ENCODE measurements around the gene PPP1R12C.
"Not testable (repeated sequence)": the region's sequence is repeated elsewhere in the genome, so short reads cannot be mapped to it uniquely, and the experiment has no call there.

Gene PPP1R12C

GRCh38 chr19:55068950-55069864, 48.2 kb downstream of the PPP1R12C start:
- H3K14ac ChIP-seq (ENCODE audit: low read length) = no peak overlapping the region
- no peak overlapping the region for H4K8ac ChIP-seq (ENCODE audit: low read depth, low read length)
- peaks cover 0 to 63% (median 52%) of the 10 kb centered on the region in 3 experiments for H3K27me3 ChIP-seq (ENCODE audit: control insufficient read depth in 3 of 3, insufficient read depth in 3 of 3, low read depth in 1 of 3, low read length in 3 of 3)
- H3K4me3 ChIP-seq (ENCODE audit: low read length in 2 of 2) = peak overlapping the region in 1 of 2 donors; percentile 22
- H2BK12ac ChIP-seq (ENCODE audit: low read length) = no peak overlapping the region
- peak overlapping the region; percentile 52 for H3K18ac ChIP-seq (ENCODE audit: low read length)
- H3K4ac ChIP-seq (ENCODE audit: low read length) = no peak overlapping the region
- H2BK15ac ChIP-seq (ENCODE audit: low read length) = no peak overlapping the region
- peak overlapping the region; percentile 57 for H3K4me2 ChIP-seq (ENCODE audit: insufficient read depth, low read length, poor library complexity, severe bottlenecking)
- H2BK120ac ChIP-seq (ENCODE audit: low read depth, low read length) = no peak overlapping the region
- H2AFZ ChIP-seq (ENCODE audit: low read length) = peak overlapping the region; percentile 90
- H3K4me1 ChIP-seq (ENCODE audit: control insufficient read depth in 2 of 2, insufficient read depth in 1 of 2, low read depth in 1 of 2, low read length in 2 of 2) = peaks cover 0 to 10% of the 10 kb centered on the region in 2 donors
- H3K36me3 ChIP-seq (replicated peaks in 1 of 2; ENCODE audit: control insufficient read depth in 2 of 2, insufficient read depth in 2 of 2, low read length in 2 of 2) = no peaks in the 10 kb centered on the region
- no peak overlapping the region for H3K27ac ChIP-seq (replicated peaks; ENCODE audit: low read length)
- H3K9ac ChIP-seq (ENCODE audit: low read depth, low read length, poor library complexity) = no peak overlapping the region
- WGBS, 2 donors (ENCODE audit: extremely low coverage in 2 of 2, insufficient read length in 2 of 2, insufficient replicate concordance in 1 of 2) = no CpG with 5 or more reads among the region's 30 CpGs
- H4K91ac ChIP-seq (ENCODE audit: low read depth, low read length, poor library complexity) = no peak overlapping the region
- H3K23ac ChIP-seq (ENCODE audit: low read depth, low read length, poor library complexity) = no peak overlapping the region
- DNase-seq (ENCODE audit: low spot score) = no peak
- H3K79me1 ChIP-seq (ENCODE audit: low read depth, low read length) = no peaks in the 10 kb centered on the region
- no peak overlapping the region for H2AK5ac ChIP-seq (ENCODE audit: low read depth, low read length)
- peak overlapping the region; percentile 39 for H2BK5ac ChIP-seq (ENCODE audit: low read length)
- H3K9me3 ChIP-seq (replicated peaks in 1 of 2; ENCODE audit: control insufficient read depth in 2 of 2, insufficient read depth in 1 of 2, low read depth in 1 of 2, low read length in 2 of 2) = peaks cover 4% of the 10 kb centered on the region in 2 donors

- H3K4me3 ChIP-seq (ENCODE audit: low read length in 2 of 2) = no peak overlapping the region
- no peak overlapping the region for H3K9ac ChIP-seq (ENCODE audit: low read depth, low read length, poor library complexity)
- DNase-seq (ENCODE audit: low spot score) = no peak
- H2AK5ac ChIP-seq (ENCODE audit: low read depth, low read length) = no peak overlapping the region
- no peak overlapping the region for H3K27ac ChIP-seq (replicated peaks; ENCODE audit: low read length)
- H2AFZ ChIP-seq (ENCODE audit: low read length) = no peak overlapping the region
- WGBS, 2 donors (ENCODE audit: extremely low coverage in 2 of 2, insufficient read length in 2 of 2, insufficient replicate concordance in 1 of 2) = no CpG with 5 or more reads among the region's 3 CpGs
- no peaks in the 10 kb centered on the region for H3K36me3 ChIP-seq (replicated peaks in 1 of 2; ENCODE audit: control insufficient read depth in 2 of 2, insufficient read depth in 2 of 2, low read length in 2 of 2)
- H4K8ac ChIP-seq (ENCODE audit: low read depth, low read length) = no peak overlapping the region
- H3K4ac ChIP-seq (ENCODE audit: low read length) = no peak overlapping the region
- H4K91ac ChIP-seq (ENCODE audit: low read depth, low read length, poor library complexity) = no peak overlapping the region
- H2BK12ac ChIP-seq (ENCODE audit: low read length) = no peak overlapping the region
- H3K9me3 ChIP-seq (replicated peaks in 1 of 2; ENCODE audit: control insufficient read depth in 2 of 2, insufficient read depth in 1 of 2, low read depth in 1 of 2, low read length in 2 of 2) = peaks cover 2 to 4% of the 10 kb centered on the region in 2 donors
- H3K27me3 ChIP-seq (ENCODE audit: control insufficient read depth in 3 of 3, insufficient read depth in 3 of 3, low read depth in 1 of 3, low read length in 3 of 3) = peaks cover 0 to 63% (median 57%) of the 10 kb centered on the region in 3 experiments
- no peak overlapping the region for H3K14ac ChIP-seq (ENCODE audit: low read length)
- H3K23ac ChIP-seq (ENCODE audit: low read depth, low read length, poor library complexity) = no peak overlapping the region
- H2BK5ac ChIP-seq (ENCODE audit: low read length) = no peak overlapping the region
- peaks cover 4% of the 10 kb centered on the region for H3K79me1 ChIP-seq (ENCODE audit: low read depth, low read length)
- H3K4me1 ChIP-seq (ENCODE audit: control insufficient read depth in 2 of 2, insufficient read depth in 1 of 2, low read depth in 1 of 2, low read length in 2 of 2) = peaks cover 0 to 10% of the 10 kb centered on the region in 2 donors
- no peak overlapping the region for H3K18ac ChIP-seq (ENCODE audit: low read length)
- no peak overlapping the region for H3K4me2 ChIP-seq (ENCODE audit: insufficient read depth, low read length, poor library complexity, severe bottlenecking)
- H2BK15ac ChIP-seq (ENCODE audit: low read length) = no peak overlapping the region
- no peak overlapping the region for H2BK120ac ChIP-seq (ENCODE audit: low read depth, low read length)
Measured at GRCh38 chr19:55067869-55068268, 49.6 kb downstream of the PPP1R12C start.

- H2AFZ ChIP-seq (ENCODE audit: low read length) = no peak overlapping the region
- no peak for DNase-seq (ENCODE audit: low spot score)
- peaks cover 0 to 9% of the 10 kb centered on the region in 2 donors for H3K4me1 ChIP-seq (ENCODE audit: control insufficient read depth in 2 of 2, insufficient read depth in 1 of 2, low read depth in 1 of 2, low read length in 2 of 2)
- H3K27ac ChIP-seq (replicated peaks; ENCODE audit: low read length) = no peak overlapping the region
- no peak overlapping the region for H3K18ac ChIP-seq (ENCODE audit: low read length)
- H3K4me2 ChIP-seq (ENCODE audit: insufficient read depth, low read length, poor library complexity, severe bottlenecking) = no peak overlapping the region
- H3K9ac ChIP-seq (ENCODE audit: low read depth, low read length, poor library complexity) = no peak overlapping the region
- H4K91ac ChIP-seq (ENCODE audit: low read depth, low read length, poor library complexity) = no peak overlapping the region
- no peak overlapping the region for H3K4ac ChIP-seq (ENCODE audit: low read length)
- H4K8ac ChIP-seq (ENCODE audit: low read depth, low read length) = no peak overlapping the region
- H3K79me1 ChIP-seq (ENCODE audit: low read depth, low read length) = peaks cover 6% of the 10 kb centered on the region
- no CpG with 5 or more reads among the region's 2 CpGs for WGBS, 2 donors (ENCODE audit: extremely low coverage in 2 of 2, insufficient read length in 2 of 2, insufficient replicate concordance in 1 of 2)
- no peak overlapping the region for H3K23ac ChIP-seq (ENCODE audit: low read depth, low read length, poor library complexity)
- no peak overlapping the region for H3K4me3 ChIP-seq (ENCODE audit: low read length in 2 of 2)
- no peaks in the 10 kb centered on the region for H3K9me3 ChIP-seq (replicated peaks in 1 of 2; ENCODE audit: control insufficient read depth in 2 of 2, insufficient read depth in 1 of 2, low read depth in 1 of 2, low read length in 2 of 2)
- no peak overlapping the region for H2BK5ac ChIP-seq (ENCODE audit: low read length)
- no peak overlapping the region for H2BK15ac ChIP-seq (ENCODE audit: low read length)
- H2BK120ac ChIP-seq (ENCODE audit: low read depth, low read length) = no peak overlapping the region
- peaks cover 0 to 52% (median 50%) of the 10 kb centered on the region in 3 experiments for H3K27me3 ChIP-seq (ENCODE audit: control insufficient read depth in 3 of 3, insufficient read depth in 3 of 3, low read depth in 1 of 3, low read length in 3 of 3)
- no peak overlapping the region for H3K14ac ChIP-seq (ENCODE audit: low read length)
- no peaks in the 10 kb centered on the region for H3K36me3 ChIP-seq (replicated peaks in 1 of 2; ENCODE audit: control insufficient read depth in 2 of 2, insufficient read depth in 2 of 2, low read length in 2 of 2)
- no peak overlapping the region for H2AK5ac ChIP-seq (ENCODE audit: low read depth, low read length)
- no peak overlapping the region for H2BK12ac ChIP-seq (ENCODE audit: low read length)
Measured at GRCh38 chr19:55066107-55066709, 51.2 kb downstream of the PPP1R12C start.

GRCh38 chr19:55065516-55065915, 51.9 kb downstream of the PPP1R12C start:
- H3K18ac ChIP-seq (ENCODE audit: low read length); H2BK15ac ChIP-seq (ENCODE audit: low read length); H3K9ac ChIP-seq (ENCODE audit: low read depth, low read length, poor library complexity); DNase-seq (ENCODE audit: low spot score); H4K91ac ChIP-seq (ENCODE audit: low read depth, low read length, poor library complexity); H3K9me3 ChIP-seq (replicated peaks in 1 of 2; ENCODE audit: control insufficient read depth in 2 of 2, insufficient read depth in 1 of 2, low read depth in 1 of 2, low read length in 2 of 2); H2BK5ac ChIP-seq (ENCODE audit: low read length); H3K4me3 ChIP-seq (ENCODE audit: low read length in 2 of 2); H3K14ac ChIP-seq (ENCODE audit: low read length); H3K27ac ChIP-seq (replicated peaks; ENCODE audit: low read length); H4K8ac ChIP-seq (ENCODE audit: low read depth, low read length); H3K23ac ChIP-seq (ENCODE audit: low read depth, low read length, poor library complexity); H2AFZ ChIP-seq (ENCODE audit: low read length); H3K4me2 ChIP-seq (ENCODE audit: insufficient read depth, low read length, poor library complexity, severe bottlenecking); H2BK120ac ChIP-seq (ENCODE audit: low read depth, low read length); H2AK5ac ChIP-seq (ENCODE audit: low read depth, low read length); H3K4me1 ChIP-seq (ENCODE audit: control insufficient read depth in 2 of 2, insufficient read depth in 1 of 2, low read depth in 1 of 2, low read length in 2 of 2); H3K36me3 ChIP-seq (replicated peaks in 1 of 2; ENCODE audit: control insufficient read depth in 2 of 2, insufficient read depth in 2 of 2, low read length in 2 of 2); H2BK12ac ChIP-seq (ENCODE audit: low read length); H3K79me1 ChIP-seq (ENCODE audit: low read depth, low read length); H3K4ac ChIP-seq (ENCODE audit: low read length): not testable (repeated sequence)
- WGBS, 2 donors (ENCODE audit: extremely low coverage in 2 of 2, insufficient read length in 2 of 2, insufficient replicate concordance in 1 of 2) = no CpG with 5 or more reads among the region's 9 CpGs
- H3K27me3 ChIP-seq (ENCODE audit: control insufficient read depth in 3 of 3, insufficient read depth in 3 of 3, low read depth in 1 of 3, low read length in 3 of 3) = peaks cover 0 to 47% (median 43%) of the 10 kb centered on the region in 3 experiments
